Trophoblast cell (in vitro differentiated cells and primary cell): ENCODE data around the gene BRD2.

Experiments used
- DNase-seq, 2 donors: peaks; one replicate each; pipeline ENCODE4 v3.0.0-alpha.2; 2016
- H2AFZ ChIP-seq: 2 replicates; pipeline ENCODE4 v1.6.1; 2013; ENCODE audit warnings: low read length, moderate library complexity, mild to moderate bottlenecking; ENCODE audit not compliant: insufficient read depth, poor library complexity
- H2AK5ac ChIP-seq: 2 replicates; pipeline ENCODE4 v1.6.1; 2013; ENCODE audit warnings: mild to moderate bottlenecking, low read length
- H2BK120ac ChIP-seq: 2 replicates; pipeline ENCODE4 v1.6.1; 2013; ENCODE audit warnings: low read length, mild to moderate bottlenecking, moderate library complexity; ENCODE audit not compliant: insufficient read depth, poor library complexity
- H2BK12ac ChIP-seq: 2 replicates; pipeline ENCODE4 v1.6.1; 2013; ENCODE audit warnings: mild to moderate bottlenecking, low read length, moderate library complexity
- H2BK5ac ChIP-seq: 2 replicates; pipeline ENCODE4 v1.6.1; 2013; ENCODE audit warnings: low read length, low read depth, moderate library complexity, mild to moderate bottlenecking; ENCODE audit not compliant: poor library complexity
- H3K14ac ChIP-seq: 2 replicates; pipeline ENCODE4 v1.6.1; 2013; ENCODE audit warnings: mild to moderate bottlenecking, low read length
- H3K18ac ChIP-seq: 2 replicates; pipeline ENCODE4 v1.6.1; 2013; ENCODE audit warnings: mild to moderate bottlenecking, low read length
- H3K23ac ChIP-seq: 2 replicates; pipeline ENCODE4 v1.6.1; 2013; ENCODE audit warnings: low read length
- H3K27ac ChIP-seq: 2 replicates; pipeline ENCODE4 v1.5.1; 2013; ENCODE audit warnings: low read depth, mild to moderate bottlenecking, inconsistent platforms, low read length, moderate library complexity
- H3K27me3 ChIP-seq: 2 replicates; pipeline ENCODE4 v1.6.1; 2013; ENCODE audit warnings: inconsistent platforms, mild to moderate bottlenecking, low read length, moderate library complexity; ENCODE audit not compliant: insufficient read depth
- H3K36me3 ChIP-seq, 2 experiments: 1 replicate in 1 of 2; 2 replicates in 1 of 2; pipeline ENCODE4 v1.6.1; 2013; ENCODE audit warnings: low read length in 2 of 2, mild to moderate bottlenecking in 2 of 2, moderate library complexity in 1 of 2; ENCODE audit not compliant: insufficient read depth in 2 of 2, control insufficient read depth in 1 of 2
- H3K4ac ChIP-seq: 2 replicates; pipeline ENCODE4 v1.6.1; 2013; ENCODE audit warnings: low read depth, mild to moderate bottlenecking, low read length, moderate library complexity
- H3K4me1 ChIP-seq, 2 experiments: 1 replicate in 1 of 2; 2 replicates in 1 of 2; pipeline ENCODE4 v1.6.1; 2013; ENCODE audit warnings: low read length in 2 of 2, mild to moderate bottlenecking in 2 of 2, moderate library complexity in 1 of 2; ENCODE audit not compliant: insufficient read depth in 2 of 2, control insufficient read depth in 1 of 2
- H3K4me2 ChIP-seq: 2 replicates; pipeline ENCODE4 v1.6.1; 2013; ENCODE audit warnings: inconsistent platforms, mild to moderate bottlenecking, low read length, moderate library complexity
- H3K4me3 ChIP-seq: 2 replicates; pipeline ENCODE4 v1.5.1; 2013; ENCODE audit warnings: mild to moderate bottlenecking, low read depth, low read length, inconsistent platforms
- H3K79me1 ChIP-seq: one replicate; pipeline ENCODE4 v1.6.1; 2013; ENCODE audit warnings: low read length
- H3K79me2 ChIP-seq: 2 replicates; pipeline ENCODE4 v1.6.1; 2013; ENCODE audit warnings: low read length, mild to moderate bottlenecking; ENCODE audit not compliant: control insufficient read depth, insufficient read depth, poor library complexity
- H3K9ac ChIP-seq: 2 replicates; pipeline ENCODE4 v1.6.1; 2013; ENCODE audit warnings: mild to moderate bottlenecking, low read length
- H3K9me3 ChIP-seq: 2 replicates; pipeline ENCODE4 v1.6.1; 2013; ENCODE audit warnings: low read depth, mild to moderate bottlenecking, control low read depth, inconsistent platforms, low read length; ENCODE audit not compliant: insufficient read depth
- H4K12ac ChIP-seq: 2 replicates; pipeline ENCODE4 v1.6.1; 2013; ENCODE audit warnings: low read depth, mild to moderate bottlenecking, low read length, moderate library complexity
- H4K8ac ChIP-seq: 2 replicates; pipeline ENCODE4 v1.6.1; 2013; ENCODE audit warnings: low read depth, mild to moderate bottlenecking, low read length, moderate library complexity
- H4K91ac ChIP-seq: one replicate; pipeline ENCODE4 v1.6.1; 2013; ENCODE audit warnings: low read depth, mild to moderate bottlenecking, low read length, moderate library complexity
- WGBS: extraction: QIAGEN DNeasy Blood & Tissue Kit; methylation state at CpG from one replicate; pipeline ENCODE4 v1.1.7; 2013; ENCODE audit warnings: missing lambda C conversion rate; ENCODE audit not compliant: insufficient read length, insufficient coverage; ENCODE audit errors: extremely low coverage; 5-methylcytosine and 5-hydroxymethylcytosine counted together

Gene BRD2

GRCh38 chr6:33010356-33010755 lies 42.0 kb downstream of the BRD2 start:
- Histone ChIP-seq H2BK120ac (no peak overlapping the region), H3K18ac (no peak overlapping the region), H3K4ac (no peak overlapping the region), H3K4me1 (peaks cover 0 to 4% of the 10 kb centered on the region in 2 experiments), H2AK5ac (no peak overlapping the region), H2BK5ac (no peak overlapping the region), H3K79me2 (no peaks in the 10 kb centered on the region), H3K9ac (no peak overlapping the region), H3K79me1 (no peaks in the 10 kb centered on the region), H2BK12ac (no peak overlapping the region), H3K36me3 (no peaks in the 10 kb centered on the region), H3K14ac (no peak overlapping the region), H3K23ac (no peak overlapping the region), H3K27me3 (no peaks in the 10 kb centered on the region), H4K12ac (no peak overlapping the region), H3K4me2 (no peak overlapping the region), H2AFZ (no peak overlapping the region), H3K4me3 (no peak overlapping the region), H3K27ac (no peak overlapping the region), H3K9me3 (peaks cover 4% of the 10 kb centered on the region), H4K91ac (no peak overlapping the region), H4K8ac (no peak overlapping the region)
- DNase-seq = no peak
- no CpG with 5 or more reads among the region's 7 CpGs for WGBS

GRCh38 chr6:33013608-33014007 lies 45.2 kb downstream of the BRD2 start:
- H2BK5ac ChIP-seq = no peak overlapping the region
- no peaks in the 10 kb centered on the region for H3K27me3 ChIP-seq
- H3K9me3 ChIP-seq = peaks cover 2% of the 10 kb centered on the region
- H3K18ac ChIP-seq = no peak overlapping the region
- H4K12ac ChIP-seq = no peak overlapping the region
- WGBS = no CpG with 5 or more reads among the region's 4 CpGs
- H2BK120ac ChIP-seq = no peak overlapping the region
- H2AK5ac ChIP-seq = no peak overlapping the region
- no peak overlapping the region for H2AFZ ChIP-seq
- H2BK12ac ChIP-seq = no peak overlapping the region
- H4K91ac ChIP-seq = no peak overlapping the region
- no peak overlapping the region for H3K9ac ChIP-seq
- no peak overlapping the region for H3K4ac ChIP-seq
- H3K14ac ChIP-seq = no peak overlapping the region
- no peak overlapping the region for H3K23ac ChIP-seq
- DNase-seq = no peak
- no peak overlapping the region for H3K27ac ChIP-seq
- no peaks in the 10 kb centered on the region for H3K79me2 ChIP-seq
- H3K4me3 ChIP-seq = no peak overlapping the region
- H4K8ac ChIP-seq = no peak overlapping the region
- H3K4me2 ChIP-seq = no peak overlapping the region
- peaks cover 0 to 4% of the 10 kb centered on the region in 2 experiments for H3K4me1 ChIP-seq
- H3K79me1 ChIP-seq = no peaks in the 10 kb centered on the region
- no peaks in the 10 kb centered on the region for H3K36me3 ChIP-seq

GRCh38 chr6:33014841-33015634 lies 46.6 kb downstream of the BRD2 start:
- no peak overlapping the region for H3K27ac ChIP-seq
- H4K91ac ChIP-seq = no peak overlapping the region
- DNase-seq = peak; percentile 52 to 88
- no peak overlapping the region for H2AK5ac ChIP-seq
- H2BK120ac ChIP-seq = no peak overlapping the region
- H4K8ac ChIP-seq = no peak overlapping the region
- no peak overlapping the region for H2AFZ ChIP-seq
- no peaks in the 10 kb centered on the region for H3K79me1 ChIP-seq
- H3K9ac ChIP-seq = no peak overlapping the region
- no peaks in the 10 kb centered on the region for H3K4me1 ChIP-seq
- no CpG with 5 or more reads among the region's 6 CpGs for WGBS
- no peak overlapping the region for H3K23ac ChIP-seq
- peaks cover 2% of the 10 kb centered on the region for H3K9me3 ChIP-seq
- H3K4ac ChIP-seq = no peak overlapping the region
- H3K79me2 ChIP-seq = no peaks in the 10 kb centered on the region
- H4K12ac ChIP-seq = no peak overlapping the region
- H3K36me3 ChIP-seq = no peaks in the 10 kb centered on the region
- no peak overlapping the region for H3K18ac ChIP-seq
- H3K27me3 ChIP-seq = no peaks in the 10 kb centered on the region
- H2BK5ac ChIP-seq = no peak overlapping the region
- H3K4me2 ChIP-seq = no peak overlapping the region
- no peak overlapping the region for H3K4me3 ChIP-seq
- no peak overlapping the region for H2BK12ac ChIP-seq
- H3K14ac ChIP-seq = no peak overlapping the region

GRCh38 chr6:33015798-33016197 lies 47.4 kb downstream of the BRD2 start:
- no peak overlapping the region for H3K4me2 ChIP-seq
- peaks cover 2% of the 10 kb centered on the region for H3K9me3 ChIP-seq
- H2BK120ac ChIP-seq = no peak overlapping the region
- no peaks in the 10 kb centered on the region for H3K79me2 ChIP-seq
- H3K14ac ChIP-seq = no peak overlapping the region
- H2AK5ac ChIP-seq = no peak overlapping the region
- no peak overlapping the region for H2AFZ ChIP-seq
- H4K12ac ChIP-seq = no peak overlapping the region
- no peaks in the 10 kb centered on the region for H3K4me1 ChIP-seq
- no peak overlapping the region for H4K8ac ChIP-seq
- no peaks in the 10 kb centered on the region for H3K36me3 ChIP-seq
- H3K4me3 ChIP-seq = no peak overlapping the region
- no peaks in the 10 kb centered on the region for H3K27me3 ChIP-seq
- H3K79me1 ChIP-seq = no peaks in the 10 kb centered on the region
- no peak overlapping the region for H3K23ac ChIP-seq
- no peak overlapping the region for H4K91ac ChIP-seq
- H2BK12ac ChIP-seq = no peak overlapping the region
- no peak for DNase-seq
- no peak overlapping the region for H3K4ac ChIP-seq
- no peak overlapping the region for H3K27ac ChIP-seq
- no peak overlapping the region for H2BK5ac ChIP-seq
- no peak overlapping the region for H3K18ac ChIP-seq
- no peak overlapping the region for H3K9ac ChIP-seq
- 100% methylated on average over 1 of the region's 11 CpGs for WGBS
